ENCODE measurements around the gene HSPH1. TPM values are rescaled to one million over a fixed set of nuclear protein-coding genes. Genes with fewer than 3 reads are reported as not detected.

HSPH1 gene
- total and polyA plus RNA-seq, 2 donors (not counting 3 experiments of a cell fraction or from before 2014, with no cell fraction given), result 15.8 to 124 TPM

DNA sequence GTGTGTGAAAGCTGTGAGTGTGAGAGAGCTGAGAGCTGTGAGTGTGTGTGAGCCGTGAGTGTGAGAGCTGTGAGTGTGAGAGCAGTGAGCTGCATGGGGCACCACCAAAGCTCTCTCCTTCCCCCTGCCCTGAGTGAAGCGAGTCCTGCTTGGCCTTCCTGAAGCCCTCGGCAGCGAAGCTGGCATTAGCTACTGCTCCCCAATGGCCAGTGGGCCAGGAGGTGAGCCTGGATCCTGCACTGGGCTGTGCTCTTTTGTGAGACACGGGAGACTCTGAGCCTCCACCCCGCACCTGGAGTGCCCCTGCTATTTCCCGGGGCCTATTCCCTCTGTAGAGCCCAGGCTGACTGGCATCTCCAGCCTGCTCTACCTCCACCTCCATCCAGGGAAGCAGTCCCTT, 51.5 kb downstream of the HSPH1 start:
- dilution Hi-C loops (cut with MboI; ENCODE audit: extremely low pct_ligation_motif_present, low sequenced_read_pairs) (no loop called here), intact Hi-C loops (cut with micrococcal nuclease) (no loop called here)
- no peak for FAIRE-seq
- ChIA-PET CTCF (no interaction called here), POLR2A (no interaction called here)
- DNase-seq (ENCODE audit: low read depth, low spot score), result no peak
- H3K27ac ChIP-seq (ENCODE audit: insufficient read depth, low read depth, low read length), result no peak overlapping the region
- H3K4me3 ChIP-seq (replicated peaks in 1 of 3; ENCODE audit: insufficient read depth in 1 of 3, low read depth in 1 of 3, low read length in 3 of 3), result no peak overlapping the region
- H3K27me3 ChIP-seq (ENCODE audit: control insufficient read depth in 2 of 2, insufficient read depth in 2 of 2, low read length in 2 of 2), result peaks cover 9 to 30% of the 10 kb centered on the region in 2 experiments
- H3K4me2 ChIP-seq (ENCODE audit: insufficient read depth, low read length), result no peak overlapping the region
- BruUV-seq (replicated peaks), result no TSS peak
- no peaks in the 10 kb centered on the region for H4K20me1 ChIP-seq (replicated peaks; ENCODE audit: control insufficient read depth, extremely low read depth, insufficient read depth, low read length)
- no peaks in the 10 kb centered on the region for H3K4me1 ChIP-seq (ENCODE audit: control insufficient read depth, extremely low read depth, insufficient read depth, low read length)
- H3K79me2 ChIP-seq (ENCODE audit: control insufficient read depth, insufficient read depth, low read length), result no peaks in the 10 kb centered on the region
- no peak overlapping the region for H2AFZ ChIP-seq (ENCODE audit: low read depth, low read length)
- no peaks in the 10 kb centered on the region for H3K36me3 ChIP-seq (ENCODE audit: control insufficient read depth in 2 of 2, extremely low read depth in 1 of 2, insufficient read depth in 2 of 2, low read length in 2 of 2)
- H3K9me3 ChIP-seq (replicated peaks; ENCODE audit: control insufficient read depth, insufficient read depth, low read length), result no peaks in the 10 kb centered on the region
- no peak overlapping the region for H3K9ac ChIP-seq (replicated peaks; ENCODE audit: extremely low read depth, insufficient read depth, low read length)
- H3K9me1 ChIP-seq (replicated peaks; ENCODE audit: control insufficient read depth, extremely low read depth, insufficient read depth, low read length), result no peaks in the 10 kb centered on the region
- TF ChIP-seq, protein P1, sequence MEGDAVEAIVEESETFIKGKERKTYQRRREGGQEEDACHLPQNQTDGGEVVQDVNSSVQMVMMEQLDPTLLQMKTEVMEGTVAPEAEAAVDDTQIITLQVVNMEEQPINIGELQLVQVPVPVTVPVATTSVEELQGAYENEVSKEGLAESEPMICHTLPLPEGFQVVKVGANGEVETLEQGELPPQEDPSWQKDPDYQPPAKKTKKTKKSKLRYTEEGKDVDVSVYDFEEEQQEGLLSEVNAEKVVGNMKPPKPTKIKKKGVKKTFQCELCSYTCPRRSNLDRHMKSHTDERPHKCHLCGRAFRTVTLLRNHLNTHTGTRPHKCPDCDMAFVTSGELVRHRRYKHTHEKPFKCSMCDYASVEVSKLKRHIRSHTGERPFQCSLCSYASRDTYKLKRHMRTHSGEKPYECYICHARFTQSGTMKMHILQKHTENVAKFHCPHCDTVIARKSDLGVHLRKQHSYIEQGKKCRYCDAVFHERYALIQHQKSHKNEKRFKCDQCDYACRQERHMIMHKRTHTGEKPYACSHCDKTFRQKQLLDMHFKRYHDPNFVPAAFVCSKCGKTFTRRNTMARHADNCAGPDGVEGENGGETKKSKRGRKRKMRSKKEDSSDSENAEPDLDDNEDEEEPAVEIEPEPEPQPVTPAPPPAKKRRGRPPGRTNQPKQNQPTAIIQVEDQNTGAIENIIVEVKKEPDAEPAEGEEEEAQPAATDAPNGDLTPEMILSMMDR (IDR thresholded peaks at IDR 0.05; ENCODE audit: extremely low read depth in 1 of 2, insufficient read depth in 1 of 2, low read depth in 1 of 2, low read length in 2 of 2), result no peak
- no peak for TF ChIP-seq GATA2 (IDR thresholded peaks at IDR 0.05; ENCODE audit: insufficient read depth, insufficient read length, low read depth, low read length)

DNA sequence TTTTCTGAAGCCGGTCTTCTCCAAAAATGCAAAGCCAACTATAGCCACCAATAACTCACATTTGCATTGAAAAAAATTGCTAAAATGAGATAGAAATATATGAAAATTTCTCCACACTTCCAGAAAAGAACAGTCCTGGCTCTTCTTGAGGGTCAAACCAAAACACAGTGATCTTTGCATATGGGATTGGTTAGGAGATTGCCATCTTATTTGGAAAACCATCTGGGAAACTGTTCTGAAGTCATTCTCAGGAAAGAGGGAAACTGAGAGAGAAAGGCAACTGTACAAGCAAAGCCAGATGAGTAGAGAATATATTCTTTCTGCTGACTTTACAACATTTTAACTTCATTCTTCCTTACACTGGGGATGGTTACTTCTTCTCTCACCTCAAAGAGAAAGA, 54.6 kb downstream of the HSPH1 start:
- intact Hi-C loops (cut with micrococcal nuclease), result no loop called here
- DNase-seq (ENCODE audit: low read depth, low spot score), result no peak
- Histone ChIP-seq H3K9me1 (replicated peaks; ENCODE audit: control insufficient read depth, extremely low read depth, insufficient read depth, low read length) (no peaks in the 10 kb centered on the region), H3K4me1 (ENCODE audit: control insufficient read depth, extremely low read depth, insufficient read depth, low read length) (no peaks in the 10 kb centered on the region), H2AFZ (ENCODE audit: low read depth, low read length) (no peak overlapping the region), H3K4me2 (ENCODE audit: insufficient read depth, low read length) (no peak overlapping the region), H3K27ac (ENCODE audit: insufficient read depth, low read depth, low read length) (no peak overlapping the region), H3K27me3 (ENCODE audit: control insufficient read depth in 2 of 2, insufficient read depth in 2 of 2, low read length in 2 of 2) (peaks cover 2 to 10% of the 10 kb centered on the region in 2 experiments), H3K36me3 (ENCODE audit: control insufficient read depth in 2 of 2, extremely low read depth in 1 of 2, insufficient read depth in 2 of 2, low read length in 2 of 2) (no peaks in the 10 kb centered on the region), H4K20me1 (replicated peaks; ENCODE audit: control insufficient read depth, extremely low read depth, insufficient read depth, low read length) (no peaks in the 10 kb centered on the region), H3K9ac (replicated peaks; ENCODE audit: extremely low read depth, insufficient read depth, low read length) (no peak overlapping the region), H3K9me3 (replicated peaks; ENCODE audit: control insufficient read depth, insufficient read depth, low read length) (no peaks in the 10 kb centered on the region), H3K4me3 (replicated peaks in 1 of 3; ENCODE audit: insufficient read depth in 1 of 3, low read depth in 1 of 3, low read length in 3 of 3) (no peak overlapping the region), H3K79me2 (ENCODE audit: control insufficient read depth, insufficient read depth, low read length) (no peaks in the 10 kb centered on the region)
- POLR2A ChIA-PET, result no interaction called here
- no peak for TF ChIP-seq MAX (IDR thresholded peaks at IDR 0.05; ENCODE audit: insufficient read depth, insufficient read length)
- TF ChIP-seq, protein P1 (IDR thresholded peaks at IDR 0.05; ENCODE audit: extremely low read depth in 1 of 2, insufficient read depth in 1 of 2, low read depth in 1 of 2, low read length in 2 of 2), result no peak
- no peak for TF ChIP-seq FOS (IDR thresholded peaks at IDR 0.05; ENCODE audit: borderline replicate concordance, insufficient read depth, low read length)
- no peak for TF ChIP-seq JUN (IDR thresholded peaks at IDR 0.05; ENCODE audit: borderline replicate concordance, insufficient read depth, insufficient read length, low read depth)
- no peak for TF ChIP-seq GATA2 (IDR thresholded peaks at IDR 0.05; ENCODE audit: insufficient read depth, insufficient read length, low read depth, low read length)
- TF ChIP-seq MYC (IDR thresholded peaks at IDR 0.05; ENCODE audit: low read depth, low read length), result no peak
- no peak for TF ChIP-seq POLR2AphosphoS5 (IDR thresholded peaks at IDR 0.05; ENCODE audit: insufficient read depth, low read depth, low read length)
- no peak for TF ChIP-seq POLR2A (IDR thresholded peaks at IDR 0.05; ENCODE audit: low read depth, low read length)
- TF ChIP-seq EZH2 (IDR thresholded peaks at IDR 0.05; ENCODE audit: borderline replicate concordance, low read depth, low read length, severe bottlenecking), result no peak
- dilution Hi-C loops (cut with MboI; ENCODE audit: extremely low pct_ligation_motif_present, low sequenced_read_pairs), result no loop called here
- CTCF ChIA-PET, result interaction anchor here (1.0 kb wide), 1 partner anchor 55 kb away, joined by 3 read pairs; no protein-coding TSS in a partner anchor
- no TSS peak for BruUV-seq (replicated peaks)
- no peak for FAIRE-seq

Data from endothelial cell of umbilical vein (primary cell).